Measurements from ENCODE around the gene TPGS1.

The TPGS1 gene

DNA sequence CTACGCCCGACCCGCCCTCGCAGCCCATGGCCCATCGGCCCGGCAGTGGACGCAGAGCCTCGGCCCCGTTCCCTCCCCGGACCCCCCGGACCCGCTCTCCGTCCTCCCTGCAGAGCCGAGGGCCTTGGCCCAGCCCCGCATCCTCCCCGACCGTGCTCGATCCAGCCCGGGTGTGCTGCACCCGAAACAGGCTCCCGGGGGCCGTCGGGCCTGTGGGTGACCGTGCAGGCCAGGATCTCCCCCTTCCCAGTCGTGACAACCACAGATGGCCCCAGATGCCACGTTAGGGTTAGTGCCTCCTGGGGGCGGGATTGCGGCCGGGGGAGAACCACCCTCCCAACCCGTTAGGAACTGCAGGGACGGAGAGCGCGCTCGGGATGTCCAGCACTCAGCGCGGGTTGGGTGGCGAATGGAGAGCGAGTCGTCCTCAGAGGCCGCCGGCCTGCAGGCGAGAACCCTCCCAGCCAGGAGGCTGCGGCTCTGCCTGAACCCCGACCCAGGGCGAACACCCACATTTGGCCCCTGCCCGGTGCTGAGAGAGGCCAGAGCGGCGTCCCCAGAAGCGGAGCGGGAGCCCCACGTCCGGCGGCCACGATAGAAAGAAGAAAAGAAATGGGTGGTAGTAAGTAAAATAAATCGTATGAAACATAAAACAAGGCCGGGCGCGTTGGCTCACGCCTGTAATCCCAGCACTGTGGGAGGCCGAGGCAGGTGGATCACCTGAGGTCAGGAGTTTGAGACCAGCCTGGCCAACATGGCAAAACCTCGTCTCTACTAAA, 17.7 kb upstream of the TPGS1 start:
- H3K27me3 ChIP-seq (ENCODE audit: control insufficient read depth in 1 of 2, insufficient read depth in 2 of 2, low read length in 2 of 2), result peaks cover 13 to 16% of the 10 kb centered on the region in 2 donors
- no peaks in the 10 kb centered on the region for H3K9me3 ChIP-seq (ENCODE audit: control insufficient read depth in 1 of 2, low read length in 2 of 2)
- H3K27ac ChIP-seq (ENCODE audit: low read depth, low read length), result peak overlapping the region; percentile 70
- H3K36me3 ChIP-seq (ENCODE audit: control insufficient read depth in 1 of 2, insufficient read depth in 2 of 2, low read length in 2 of 2), result no peaks in the 10 kb centered on the region
- peak overlapping the region; percentile 8 to 59 for H3K9ac ChIP-seq (ENCODE audit: low read depth in 1 of 2, low read length in 2 of 2)
- H3K4me1 ChIP-seq (ENCODE audit: control insufficient read depth in 1 of 2, insufficient read depth in 2 of 2, low read length in 2 of 2), result peaks cover 0 to 4% of the 10 kb centered on the region in 2 donors
- H3K4me3 ChIP-seq (ENCODE audit: low read depth in 1 of 2, low read length in 2 of 2), result peak overlapping the region; percentile 50 to 76

DNA sequence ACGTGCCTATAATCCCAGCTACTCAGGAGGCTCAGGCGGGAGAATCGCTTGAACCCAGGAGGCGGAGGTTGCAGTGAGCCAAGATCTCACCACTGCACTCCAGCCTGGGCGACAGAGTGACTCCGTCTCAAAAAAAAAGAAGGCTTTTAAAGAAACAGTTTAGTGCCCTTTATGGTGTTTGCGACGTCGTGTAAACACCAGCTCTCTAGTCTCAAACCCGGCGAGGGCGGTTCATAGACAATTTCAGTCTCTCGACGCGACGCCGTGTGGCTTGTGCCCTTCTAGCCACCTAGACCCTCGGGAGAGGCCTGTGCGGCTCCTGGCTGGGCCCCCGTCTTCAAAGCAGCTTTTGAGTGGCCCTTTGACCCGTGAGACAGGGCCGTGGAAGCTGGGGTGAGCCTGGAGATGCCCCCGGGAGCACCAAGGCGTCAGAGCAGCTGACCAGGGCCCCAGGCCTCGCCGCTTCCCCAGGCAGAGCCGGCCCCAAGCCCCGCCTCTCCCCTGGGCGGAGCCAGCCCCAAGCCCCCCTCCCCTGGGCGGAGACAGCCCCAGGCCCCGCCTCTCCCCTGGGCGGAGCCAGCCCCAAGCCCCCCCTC, 16.1 kb upstream of the TPGS1 start:
- Histone ChIP-seq H3K27ac (ENCODE audit: low read depth, low read length) (no peak overlapping the region), H3K9ac (ENCODE audit: low read depth in 1 of 2, low read length in 2 of 2) (no peak overlapping the region), H3K27me3 (ENCODE audit: control insufficient read depth in 1 of 2, insufficient read depth in 2 of 2, low read length in 2 of 2) (peaks cover under 1% of the 10 kb centered on the region in 2 donors), H3K9me3 (ENCODE audit: control insufficient read depth in 1 of 2, low read length in 2 of 2) (no peaks in the 10 kb centered on the region), H3K4me1 (ENCODE audit: control insufficient read depth in 1 of 2, insufficient read depth in 2 of 2, low read length in 2 of 2) (peaks cover 0 to 4% of the 10 kb centered on the region in 2 donors), H3K36me3 (ENCODE audit: control insufficient read depth in 1 of 2, insufficient read depth in 2 of 2, low read length in 2 of 2) (no peaks in the 10 kb centered on the region), H3K4me3 (ENCODE audit: low read depth in 1 of 2, low read length in 2 of 2) (no peak overlapping the region)

GRCh38 chr19:492091-492531, 15.2 kb upstream of the TPGS1 start:
- Histone ChIP-seq H3K36me3 (ENCODE audit: control insufficient read depth in 1 of 2, insufficient read depth in 2 of 2, low read length in 2 of 2) (no peaks in the 10 kb centered on the region), H3K9me3 (ENCODE audit: control insufficient read depth in 1 of 2, low read length in 2 of 2) (no peaks in the 10 kb centered on the region), H3K27me3 (ENCODE audit: control insufficient read depth in 1 of 2, insufficient read depth in 2 of 2, low read length in 2 of 2) (no peaks in the 10 kb centered on the region)

GRCh38 chr19:493391-494170, 13.7 kb upstream of the TPGS1 start:
- no peak overlapping the region for H3K9ac ChIP-seq (ENCODE audit: low read depth in 1 of 2, low read length in 2 of 2)
- no peaks in the 10 kb centered on the region for H3K9me3 ChIP-seq (ENCODE audit: control insufficient read depth in 1 of 2, low read length in 2 of 2)
- H3K4me3 ChIP-seq (ENCODE audit: low read depth in 1 of 2, low read length in 2 of 2), result no peak overlapping the region
- H3K27ac ChIP-seq (ENCODE audit: low read depth, low read length), result no peak overlapping the region
- peaks cover 9 to 10% of the 10 kb centered on the region in 2 donors for H3K27me3 ChIP-seq (ENCODE audit: control insufficient read depth in 1 of 2, insufficient read depth in 2 of 2, low read length in 2 of 2)
- H3K4me1 ChIP-seq (ENCODE audit: control insufficient read depth in 1 of 2, insufficient read depth in 2 of 2, low read length in 2 of 2), result peaks cover 7% of the 10 kb centered on the region in 2 donors
- H3K36me3 ChIP-seq (ENCODE audit: control insufficient read depth in 1 of 2, insufficient read depth in 2 of 2, low read length in 2 of 2), result no peaks in the 10 kb centered on the region

More at GRCh38 chr19:492091-492531, 15.2 kb upstream of the TPGS1 start:
- Histone ChIP-seq H3K4me3 (ENCODE audit: low read depth in 1 of 2, low read length in 2 of 2) (no peak overlapping the region), H3K27ac (ENCODE audit: low read depth, low read length) (no peak overlapping the region), H3K4me1 (ENCODE audit: control insufficient read depth in 1 of 2, insufficient read depth in 2 of 2, low read length in 2 of 2) (peaks cover 0 to 4% of the 10 kb centered on the region in 2 donors), H3K9ac (ENCODE audit: low read depth in 1 of 2, low read length in 2 of 2) (no peak overlapping the region)

DNA sequence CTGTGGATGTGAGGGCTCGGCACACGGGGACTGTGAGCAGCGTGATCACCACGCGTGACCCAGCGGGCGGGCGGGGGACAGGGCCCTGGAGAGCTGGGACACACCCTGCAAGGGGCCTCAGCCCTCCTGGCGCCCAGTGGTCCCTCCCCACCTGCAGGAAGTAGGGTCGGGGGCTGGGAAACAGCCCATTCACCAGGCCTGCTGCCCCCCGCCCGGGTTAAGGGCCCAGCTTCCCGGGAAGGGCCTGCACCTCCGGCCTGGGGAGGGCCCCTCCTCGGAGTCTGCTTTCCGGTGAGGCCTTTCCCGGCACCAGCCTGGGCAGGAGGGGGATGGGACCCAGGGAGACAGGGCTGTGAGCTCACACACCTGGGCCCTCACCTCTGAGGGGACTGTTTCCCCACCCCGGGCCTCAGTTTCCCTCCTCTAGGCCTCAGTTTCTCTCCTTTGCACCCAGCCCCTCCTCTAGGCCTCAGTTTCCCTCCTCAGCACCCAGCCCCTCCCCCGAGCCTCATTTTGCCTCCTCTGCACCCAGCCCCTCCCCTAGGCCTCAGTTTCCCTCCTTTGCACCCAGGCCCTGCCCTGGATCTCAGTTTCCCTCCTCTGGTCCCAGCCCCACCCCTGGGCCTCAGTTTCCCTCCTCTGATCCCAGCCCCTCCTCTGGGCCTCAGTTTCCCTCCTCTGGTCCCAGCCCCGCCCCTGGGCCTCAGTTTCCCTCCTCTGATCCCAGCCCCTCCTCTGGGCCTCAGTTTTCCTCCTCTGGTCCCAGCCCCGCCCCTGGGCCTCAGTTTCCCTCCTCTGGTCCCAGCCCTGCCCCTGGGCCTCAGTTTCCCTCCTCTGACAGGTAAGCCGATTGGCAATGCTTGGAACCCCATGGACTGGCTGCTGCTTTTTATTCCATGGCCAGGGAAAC, 12.9 kb upstream of the TPGS1 start:
- no peak overlapping the region for H3K4me3 ChIP-seq (ENCODE audit: low read depth in 1 of 2, low read length in 2 of 2)
- peaks cover 7% of the 10 kb centered on the region in 2 donors for H3K4me1 ChIP-seq (ENCODE audit: control insufficient read depth in 1 of 2, insufficient read depth in 2 of 2, low read length in 2 of 2)
- H3K27ac ChIP-seq (ENCODE audit: low read depth, low read length), result no peak overlapping the region
- H3K9me3 ChIP-seq (ENCODE audit: control insufficient read depth in 1 of 2, low read length in 2 of 2), result no peaks in the 10 kb centered on the region
- H3K9ac ChIP-seq (ENCODE audit: low read depth in 1 of 2, low read length in 2 of 2), result no peak overlapping the region
- H3K27me3 ChIP-seq (ENCODE audit: control insufficient read depth in 1 of 2, insufficient read depth in 2 of 2, low read length in 2 of 2), result peaks cover 14 to 16% of the 10 kb centered on the region in 2 donors
- no peaks in the 10 kb centered on the region for H3K36me3 ChIP-seq (ENCODE audit: control insufficient read depth in 1 of 2, insufficient read depth in 2 of 2, low read length in 2 of 2)

GRCh38 chr19:495081-495401, 12.3 kb upstream of the TPGS1 start:
- Histone ChIP-seq H3K27me3 (ENCODE audit: control insufficient read depth in 1 of 2, insufficient read depth in 2 of 2, low read length in 2 of 2) (peaks cover 16 to 18% of the 10 kb centered on the region in 2 donors), H3K4me3 (ENCODE audit: low read depth in 1 of 2, low read length in 2 of 2) (no peak overlapping the region), H3K27ac (ENCODE audit: low read depth, low read length) (no peak overlapping the region), H3K9ac (ENCODE audit: low read depth in 1 of 2, low read length in 2 of 2) (no peak overlapping the region), H3K4me1 (ENCODE audit: control insufficient read depth in 1 of 2, insufficient read depth in 2 of 2, low read length in 2 of 2) (peaks cover 4 to 7% of the 10 kb centered on the region in 2 donors), H3K9me3 (ENCODE audit: control insufficient read depth in 1 of 2, low read length in 2 of 2) (no peaks in the 10 kb centered on the region), H3K36me3 (ENCODE audit: control insufficient read depth in 1 of 2, insufficient read depth in 2 of 2, low read length in 2 of 2) (no peaks in the 10 kb centered on the region)

DNA sequence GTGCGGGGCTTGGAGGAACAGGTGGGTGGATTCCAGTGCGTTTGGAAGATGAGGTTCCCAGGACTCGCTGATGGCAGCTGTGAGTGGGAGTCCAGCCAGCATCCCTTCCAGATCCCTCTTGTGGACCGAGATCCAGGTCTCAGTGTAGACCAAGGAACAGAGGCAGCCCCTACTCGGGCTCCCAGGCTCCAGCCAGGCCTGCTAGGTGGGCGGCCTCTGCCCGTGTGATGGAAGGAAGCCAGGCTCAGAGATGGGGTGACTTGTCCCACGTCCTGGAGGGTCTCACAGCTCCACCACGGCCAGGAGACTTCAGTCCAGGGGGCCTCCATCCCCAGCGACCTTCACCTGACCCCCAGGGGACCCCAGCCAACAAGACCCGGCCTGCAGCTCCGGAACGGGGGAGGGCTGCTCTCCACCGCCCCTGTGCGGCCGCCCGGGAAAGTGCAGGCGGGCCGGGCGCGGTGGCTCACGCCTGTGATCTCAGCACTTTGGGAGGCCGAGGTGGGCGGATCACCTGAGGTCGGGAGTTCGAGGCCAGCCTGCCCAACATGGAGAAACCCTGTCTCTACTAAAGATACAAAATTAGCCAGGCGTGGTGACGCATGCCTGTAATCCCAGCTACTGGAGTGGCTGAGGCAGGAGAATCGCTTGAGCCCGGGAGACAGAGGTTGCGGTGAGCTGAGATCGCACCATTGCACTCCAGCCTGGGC, 11.7 kb upstream of the TPGS1 start:
- no peak overlapping the region for H3K9ac ChIP-seq (ENCODE audit: low read depth in 1 of 2, low read length in 2 of 2)
- H3K4me3 ChIP-seq (ENCODE audit: low read depth in 1 of 2, low read length in 2 of 2), result no peak overlapping the region
- peaks cover 16 to 18% of the 10 kb centered on the region in 2 donors for H3K27me3 ChIP-seq (ENCODE audit: control insufficient read depth in 1 of 2, insufficient read depth in 2 of 2, low read length in 2 of 2)
- H3K27ac ChIP-seq (ENCODE audit: low read depth, low read length), result no peak overlapping the region
- H3K9me3 ChIP-seq (ENCODE audit: control insufficient read depth in 1 of 2, low read length in 2 of 2), result no peaks in the 10 kb centered on the region
- no peaks in the 10 kb centered on the region for H3K36me3 ChIP-seq (ENCODE audit: control insufficient read depth in 1 of 2, insufficient read depth in 2 of 2, low read length in 2 of 2)
- peaks cover 4 to 7% of the 10 kb centered on the region in 2 donors for H3K4me1 ChIP-seq (ENCODE audit: control insufficient read depth in 1 of 2, insufficient read depth in 2 of 2, low read length in 2 of 2)

GRCh38 chr19:496112-496665, 11.1 kb upstream of the TPGS1 start, which contains the start of gene MADCAM1:
Gene MADCAM1 (plus strand): TSS chr19:496486. CDS start chr19:496500, 14 bp downstream.
- Histone ChIP-seq H3K4me3 (ENCODE audit: low read depth in 1 of 2, low read length in 2 of 2) (no peak within 1 kb of the TSS), H3K9me3 (ENCODE audit: control insufficient read depth in 1 of 2, low read length in 2 of 2) (no peaks in the 10 kb centered on the region), H3K4me1 (ENCODE audit: control insufficient read depth in 1 of 2, insufficient read depth in 2 of 2, low read length in 2 of 2) (peaks cover 4 to 7% of the 10 kb centered on the region in 2 donors), H3K27me3 (ENCODE audit: control insufficient read depth in 1 of 2, insufficient read depth in 2 of 2, low read length in 2 of 2) (peaks cover 16 to 18% of the 10 kb centered on the region in 2 donors), H3K9ac (ENCODE audit: low read depth in 1 of 2, low read length in 2 of 2) (no peak within 1 kb of the TSS), H3K27ac (ENCODE audit: low read depth, low read length) (no peak within 1 kb of the TSS), H3K36me3 (ENCODE audit: control insufficient read depth in 1 of 2, insufficient read depth in 2 of 2, low read length in 2 of 2) (no peaks in the 10 kb centered on the region)

- Histone ChIP-seq H3K4me3 (ENCODE audit: low read depth in 1 of 2, low read length in 2 of 2) (no peak overlapping the region), H3K9ac (ENCODE audit: low read depth in 1 of 2, low read length in 2 of 2) (no peak overlapping the region), H3K27ac (ENCODE audit: low read depth, low read length) (no peak overlapping the region), H3K36me3 (ENCODE audit: control insufficient read depth in 1 of 2, insufficient read depth in 2 of 2, low read length in 2 of 2) (no peaks in the 10 kb centered on the region), H3K4me1 (ENCODE audit: control insufficient read depth in 1 of 2, insufficient read depth in 2 of 2, low read length in 2 of 2) (peaks cover 4 to 7% of the 10 kb centered on the region in 2 donors), H3K9me3 (ENCODE audit: control insufficient read depth in 1 of 2, low read length in 2 of 2) (no peaks in the 10 kb centered on the region), H3K27me3 (ENCODE audit: control insufficient read depth in 1 of 2, insufficient read depth in 2 of 2, low read length in 2 of 2) (peaks cover 16 to 18% of the 10 kb centered on the region in 2 donors)
Measured at GRCh38 chr19:496986-497385, 10.3 kb upstream of the TPGS1 start.
